NCI-H2171 treated with DMSO at 0.1 percent for 48 hours (cell line): ENCODE data around the gene ANP32A.
"Not testable (repeated sequence)": the region's sequence is repeated elsewhere in the genome, so short reads cannot be mapped to it uniquely, and the experiment has no call there.

Source experiments
- DNase-seq: peaks from one replicate; lab custom pipeline; 2025; lab: John Stamatoyannopoulos, UW

ANP32A gene

GRCh38 chr15:68820295-68821189 lies at the start of gene ANP32A:
ANP32A (minus strand) TSS chr15:68820895; CDS start chr15:68820751, 144 bp downstream.
- DNase-seq: peak; percentile 89

DNA sequence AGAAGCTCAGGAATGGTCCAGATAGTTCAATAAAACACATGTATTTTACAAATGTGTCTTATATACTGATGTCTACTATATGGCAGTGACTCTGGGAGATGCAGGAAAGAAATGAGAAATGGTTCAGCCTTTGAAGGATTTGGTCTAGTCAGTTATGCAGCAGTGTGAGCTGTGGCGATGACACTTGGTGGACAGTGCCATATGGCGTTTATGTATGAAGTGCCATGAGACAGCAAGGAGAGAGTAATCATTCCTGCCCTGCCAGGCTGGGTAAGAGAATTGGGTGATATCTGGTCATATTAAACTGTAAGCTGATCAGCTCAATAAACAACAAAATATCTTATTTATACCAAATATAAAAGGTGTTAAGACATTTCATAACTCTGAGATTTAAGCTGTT lies 47.6 kb upstream of the ANP32A start:
- DNase-seq: peak; percentile 46

GRCh38 chr15:68862415-68862814 lies 41.7 kb upstream of the ANP32A start:
- no peak for DNase-seq

DNA sequence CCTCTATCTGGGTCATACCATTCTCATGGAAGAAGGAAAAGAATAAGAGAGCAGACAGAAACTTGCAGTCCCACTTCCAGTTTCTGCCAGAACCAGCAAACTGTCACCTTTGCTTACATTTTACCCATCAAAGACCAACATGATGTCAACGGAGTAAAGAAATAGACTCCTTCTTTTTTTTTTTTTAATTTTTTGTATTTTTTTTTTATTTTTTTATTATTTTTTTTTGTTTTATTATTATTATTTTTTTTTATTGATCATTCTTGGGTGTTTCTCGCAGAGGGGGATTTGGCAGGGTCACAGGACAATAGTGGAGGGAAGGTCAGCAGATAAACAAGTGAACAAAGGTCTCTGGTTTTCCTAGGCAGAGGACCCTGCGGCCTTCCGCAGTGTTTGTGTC lies 38.0 kb upstream of the ANP32A start:
- not testable (repeated sequence) for DNase-seq

GRCh38 chr15:68857443-68857842 lies 36.7 kb upstream of the ANP32A start:
- DNase-seq: not testable (repeated sequence)

DNA sequence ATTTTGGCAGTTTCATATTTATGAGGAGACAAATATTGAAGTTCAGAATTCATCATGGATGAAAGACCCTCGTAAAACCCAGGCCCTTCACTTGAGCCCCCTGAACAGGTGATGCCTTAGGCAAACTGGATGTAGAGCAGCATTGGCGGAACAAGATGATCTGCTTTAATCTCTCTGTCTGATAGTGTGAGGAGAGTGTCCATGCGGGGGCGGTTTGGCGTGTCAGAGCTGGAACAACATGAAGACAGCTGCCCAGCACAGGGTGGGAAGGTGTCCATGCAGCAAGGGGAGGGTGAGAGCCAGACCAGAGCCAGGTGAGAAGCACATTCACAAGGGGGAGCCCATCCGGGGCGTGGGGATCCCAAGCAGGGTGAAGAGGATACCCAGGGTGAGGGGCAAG lies 31.8 kb upstream of the ANP32A start:
- DNase-seq: no peak

GRCh38 chr15:68851971-68852370 lies 31.3 kb upstream of the ANP32A start:
- DNase-seq: no peak

- DNase-seq: no peak
Measured at GRCh38 chr15:68849497-68849896, 28.8 kb upstream of the ANP32A start.

DNA sequence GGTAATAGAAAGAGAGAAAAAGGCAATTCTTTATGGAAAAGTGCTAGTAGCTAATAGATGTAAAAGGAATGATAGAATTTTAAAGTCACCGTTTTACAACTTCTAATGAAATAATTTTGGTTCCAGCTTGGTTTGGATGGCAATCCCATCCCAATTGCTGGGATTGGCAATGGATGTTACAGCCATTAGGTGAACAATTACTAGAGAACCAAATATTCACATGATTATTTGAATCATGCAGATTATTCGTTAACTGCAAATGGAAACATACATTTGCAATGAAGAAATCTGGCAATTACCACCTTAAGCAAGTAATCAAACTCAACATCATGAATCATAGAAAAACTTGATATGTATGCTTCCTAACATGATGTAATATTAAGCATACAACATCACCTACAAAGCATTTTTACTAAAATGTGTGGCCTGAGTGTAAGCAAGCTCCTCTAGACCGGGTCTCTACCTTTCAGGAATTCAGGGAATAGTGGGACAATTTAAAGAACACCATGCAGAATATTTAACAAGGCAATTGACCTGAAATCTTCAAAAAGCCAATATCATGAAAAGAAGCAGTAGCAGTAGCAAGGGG lies 26.2 kb upstream of the ANP32A start:
- DNase-seq: no peak

DNA sequence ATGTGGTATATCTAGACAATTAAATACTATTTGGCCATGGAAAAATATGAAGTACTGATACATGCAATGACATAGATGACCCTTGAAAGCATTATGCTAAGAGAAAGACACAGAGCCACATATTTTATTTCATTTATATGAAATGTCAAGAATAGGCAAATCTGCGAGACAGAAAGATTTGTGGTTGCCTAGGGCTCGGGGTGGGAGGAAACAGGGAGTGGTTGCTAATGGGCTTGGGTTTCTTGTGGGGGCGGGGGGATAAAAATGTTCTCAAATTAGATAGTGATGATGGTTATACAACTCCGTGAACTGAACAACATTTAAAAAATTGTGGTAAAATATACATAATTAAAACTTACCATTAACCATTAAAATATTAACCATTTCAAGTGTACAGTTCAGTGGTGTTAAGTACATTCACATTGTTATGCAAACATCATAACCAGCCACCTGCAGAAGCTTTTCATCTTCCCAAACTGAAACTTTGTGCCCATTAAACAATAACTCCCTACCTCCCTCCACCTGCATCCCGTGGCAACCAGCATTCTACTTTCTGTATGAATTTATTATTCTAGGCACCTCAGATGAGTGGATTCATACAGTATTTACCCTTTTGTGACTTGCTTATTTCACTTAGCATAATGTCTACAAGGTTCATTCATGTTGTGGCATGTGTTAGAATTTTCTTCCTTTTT lies 24.3 kb upstream of the ANP32A start:
- no peak for DNase-seq

- DNase-seq: peak; percentile 75
Measured at GRCh38 chr15:68843425-68844311, 23.0 kb upstream of the ANP32A start.

DNA sequence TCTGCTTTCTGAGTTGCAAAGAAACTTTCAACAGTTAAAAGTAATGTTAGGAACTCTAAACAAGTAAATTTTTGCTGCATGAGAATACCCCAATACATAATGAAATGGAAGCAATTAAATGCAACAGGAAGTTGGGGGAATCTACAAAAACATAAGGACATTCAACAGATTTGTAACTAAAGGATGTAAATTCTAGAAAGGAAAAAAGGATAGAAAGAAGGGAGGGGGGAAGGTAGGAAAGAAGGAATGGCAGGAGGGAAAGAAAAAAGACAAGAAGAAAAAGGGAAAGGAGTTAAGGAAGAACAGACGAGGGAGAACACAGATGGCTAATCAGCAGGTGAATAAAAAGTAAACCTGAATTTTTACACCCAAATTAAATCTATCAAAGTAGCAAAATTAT lies 22.3 kb upstream of the ANP32A start:
- DNase-seq: no peak

- no peak for DNase-seq
Measured at GRCh38 chr15:68834346-68834745, 13.7 kb upstream of the ANP32A start.

GRCh38 chr15:68833700-68834331 lies 13.1 kb upstream of the ANP32A start:
- peak; percentile 64 for DNase-seq

DNA sequence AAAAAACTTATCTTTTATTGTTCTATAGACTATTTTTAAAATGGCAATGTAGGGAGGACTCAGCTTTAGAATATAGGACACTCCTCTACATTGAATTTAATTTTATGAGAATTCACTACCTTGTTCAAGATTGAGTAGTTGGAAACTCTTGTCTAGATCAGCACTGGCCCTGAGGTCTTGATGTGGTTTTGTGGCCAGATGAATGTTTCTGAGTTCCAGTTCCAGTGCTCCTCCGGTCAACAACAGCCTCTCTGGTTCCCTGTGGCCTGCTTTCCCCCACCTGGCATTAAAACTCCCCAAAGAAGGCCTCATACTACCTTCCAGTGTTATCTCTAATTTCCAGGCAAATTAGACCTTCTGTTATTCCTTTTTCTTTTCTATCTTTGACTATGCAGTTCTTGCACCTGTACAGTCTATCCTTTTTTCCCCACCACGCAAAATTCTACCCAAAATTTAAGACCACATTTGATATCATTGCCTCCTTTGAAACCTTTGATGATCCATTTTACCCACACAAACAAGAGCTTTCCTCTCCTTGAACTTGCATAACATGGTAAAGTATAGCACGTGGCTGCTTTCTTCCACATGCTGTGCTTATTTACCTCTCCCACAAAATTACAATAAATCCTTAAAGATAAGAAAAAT lies 9.6 kb upstream of the ANP32A start:
- no peak for DNase-seq

DNA sequence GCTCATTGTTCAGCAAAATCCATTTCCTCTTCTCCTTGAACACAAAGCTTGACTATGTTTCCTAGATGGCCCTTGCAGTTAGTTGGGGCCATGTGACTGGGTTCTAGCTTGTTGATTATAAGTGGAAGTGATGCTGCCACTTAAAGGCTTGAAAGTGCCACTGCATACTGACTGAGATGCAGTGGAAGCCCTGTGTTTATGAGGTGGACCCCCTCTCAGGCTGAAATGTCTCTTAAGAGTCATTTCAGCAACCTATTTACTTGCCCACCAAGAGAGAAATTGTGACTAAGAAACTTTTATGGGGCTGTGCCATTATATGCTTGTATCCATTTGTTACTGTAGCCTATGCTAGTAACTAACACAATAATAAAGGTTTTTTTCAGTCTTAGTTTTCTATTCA lies 8.4 kb upstream of the ANP32A start:
- DNase-seq: peak; percentile 39

GRCh38 chr15:68823561-68823960 lies 2.9 kb upstream of the ANP32A start:
- no peak for DNase-seq

DNA sequence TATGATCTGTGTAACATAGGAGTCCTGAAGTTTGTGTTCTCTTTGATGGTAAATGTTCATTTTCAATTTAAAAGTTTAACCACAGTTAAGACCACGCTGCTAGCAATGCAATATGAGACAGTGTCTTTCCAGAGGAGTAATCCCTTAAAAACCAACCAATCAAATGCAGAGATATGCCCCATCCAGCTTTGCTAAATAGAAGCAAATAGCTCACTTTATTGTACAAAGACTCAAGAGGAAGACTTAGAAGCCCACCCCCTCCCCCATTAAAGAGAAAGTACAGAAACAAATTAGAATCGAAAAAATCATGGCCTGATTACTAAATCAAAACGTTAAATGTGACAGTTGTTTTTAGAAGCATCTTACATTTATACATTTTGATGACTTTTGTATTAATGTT lies 2.1 kb upstream of the ANP32A start:
- no peak for DNase-seq

DNA sequence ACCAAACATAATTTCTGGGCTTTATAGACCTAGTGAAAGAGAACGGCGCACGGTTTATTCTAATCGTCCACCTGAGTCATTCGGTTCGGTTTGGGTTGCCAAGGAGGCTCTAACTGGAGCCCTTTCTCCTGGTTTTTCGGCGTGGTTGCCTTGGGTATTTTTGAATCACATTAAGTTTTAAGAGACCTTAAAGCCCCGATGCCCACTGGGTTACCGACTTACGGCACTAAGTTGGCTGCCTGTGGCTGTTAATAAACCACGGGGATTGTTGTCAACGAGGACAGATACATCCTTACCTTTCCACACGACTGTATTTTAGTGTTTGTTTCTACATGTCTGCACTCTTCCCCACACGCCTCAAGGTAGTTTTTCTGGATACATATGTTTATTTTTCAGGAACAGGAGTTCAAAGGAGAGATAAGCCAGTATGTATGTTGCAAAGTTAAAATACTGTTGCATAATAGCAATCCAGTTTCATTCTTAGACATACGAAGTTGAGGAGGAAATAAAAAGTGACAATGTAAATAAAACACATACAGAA lies 1.2 kb upstream of the ANP32A start:
- peak; percentile 20 for DNase-seq

- no peak for DNase-seq
Measured at GRCh38 chr15:68821190-68821840, 620 bp upstream of the ANP32A start.
